SK-N-SH (cell line): ENCODE results near the gene PSEN2.

ENCODE experiments used
- EP300 ChIP-seq, 2 experiments: IDR thresholded peaks; 2 replicates each; pipeline versions ENCODE4 v1.4.0 to v1.6.1; 2012; ENCODE audit warnings: borderline replicate concordance in 1 of 2, low read depth in 1 of 2, low read length in 1 of 2
- EZH2phosphoT487 ChIP-seq: fragments of 200-600 bp; sonication (generic); IDR thresholded peaks from 2 replicates; pipeline ENCODE4 v1.6.1; 2017; ENCODE audit warnings: low read depth, mixed run types, mild to moderate bottlenecking, antibody characterized with exemption, moderate library complexity, borderline replicate concordance
- POLR2AphosphoS5 ChIP-seq: IDR thresholded peaks from 2 replicates; pipeline ENCODE4 v1.6.1; 2012; ENCODE audit warnings: low read depth, low read length
- RAD21 ChIP-seq: IDR thresholded peaks from 2 replicates; pipeline ENCODE4 v1.6.1; 2012; ENCODE audit warnings: mild to moderate bottlenecking, low read length
- RCOR1 ChIP-seq: fragments of 150-350 bp; IDR thresholded peaks from 2 replicates; pipeline ENCODE4 v1.6.1; 2017; ENCODE audit warnings: antibody characterized with exemption, low read length
- RFX5 ChIP-seq: IDR thresholded peaks from 2 replicates; pipeline ENCODE4 v1.6.1; 2012; ENCODE audit warnings: mild to moderate bottlenecking, improper control_type of control experiment, low read length
- SIN3A ChIP-seq: IDR thresholded peaks from 2 replicates; pipeline ENCODE4 v1.6.1; 2012; ENCODE audit warnings: low read depth, mild to moderate bottlenecking, low read length, moderate library complexity, borderline replicate concordance
- SMC3 ChIP-seq: IDR thresholded peaks from 2 replicates; pipeline ENCODE4 v1.6.1; 2012; ENCODE audit warnings: low read depth, low read length, improper control_type of control experiment
- TF ChIP-seq, protein P1 (sequence below): fragments of 200-600 bp; sonication (generic); IDR thresholded peaks from 2 replicates; pipeline ENCODE4 v1.6.1; 2017; ENCODE audit warnings: antibody characterized with exemption, mild to moderate bottlenecking, moderate library complexity
- TF ChIP-seq, protein P2 (sequence below): IDR thresholded peaks from 2 replicates; pipeline ENCODE4; 2012

GRCh38 chr1:226867461-226868054 lies 2.9 kb upstream of the PSEN2 start:
- TF ChIP-seq, protein P1, sequence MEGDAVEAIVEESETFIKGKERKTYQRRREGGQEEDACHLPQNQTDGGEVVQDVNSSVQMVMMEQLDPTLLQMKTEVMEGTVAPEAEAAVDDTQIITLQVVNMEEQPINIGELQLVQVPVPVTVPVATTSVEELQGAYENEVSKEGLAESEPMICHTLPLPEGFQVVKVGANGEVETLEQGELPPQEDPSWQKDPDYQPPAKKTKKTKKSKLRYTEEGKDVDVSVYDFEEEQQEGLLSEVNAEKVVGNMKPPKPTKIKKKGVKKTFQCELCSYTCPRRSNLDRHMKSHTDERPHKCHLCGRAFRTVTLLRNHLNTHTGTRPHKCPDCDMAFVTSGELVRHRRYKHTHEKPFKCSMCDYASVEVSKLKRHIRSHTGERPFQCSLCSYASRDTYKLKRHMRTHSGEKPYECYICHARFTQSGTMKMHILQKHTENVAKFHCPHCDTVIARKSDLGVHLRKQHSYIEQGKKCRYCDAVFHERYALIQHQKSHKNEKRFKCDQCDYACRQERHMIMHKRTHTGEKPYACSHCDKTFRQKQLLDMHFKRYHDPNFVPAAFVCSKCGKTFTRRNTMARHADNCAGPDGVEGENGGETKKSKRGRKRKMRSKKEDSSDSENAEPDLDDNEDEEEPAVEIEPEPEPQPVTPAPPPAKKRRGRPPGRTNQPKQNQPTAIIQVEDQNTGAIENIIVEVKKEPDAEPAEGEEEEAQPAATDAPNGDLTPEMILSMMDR: no peak
- TF ChIP-seq, protein P2, sequence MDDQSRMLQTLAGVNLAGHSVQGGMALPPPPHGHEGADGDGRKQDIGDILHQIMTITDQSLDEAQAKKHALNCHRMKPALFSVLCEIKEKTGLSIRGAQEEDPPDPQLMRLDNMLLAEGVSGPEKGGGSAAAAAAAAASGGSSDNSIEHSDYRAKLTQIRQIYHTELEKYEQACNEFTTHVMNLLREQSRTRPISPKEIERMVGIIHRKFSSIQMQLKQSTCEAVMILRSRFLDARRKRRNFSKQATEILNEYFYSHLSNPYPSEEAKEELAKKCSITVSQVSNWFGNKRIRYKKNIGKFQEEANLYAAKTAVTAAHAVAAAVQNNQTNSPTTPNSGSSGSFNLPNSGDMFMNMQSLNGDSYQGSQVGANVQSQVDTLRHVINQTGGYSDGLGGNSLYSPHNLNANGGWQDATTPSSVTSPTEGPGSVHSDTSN: no peak
- TF ChIP-seq SIN3A (no peak), RCOR1 (no peak), EZH2phosphoT487 (no peak), SMC3 (no peak), EP300 (IDR thresholded peaks at IDR 0.05; ENCODE audit: borderline replicate concordance in 1 of 2, low read depth in 1 of 2, low read length in 1 of 2) (no peak), RFX5 (no peak), RAD21 (no peak), POLR2AphosphoS5 (no peak)
